HG02759 (cell line): ENCODE measurements around the gene RPA3.
A peak's percentile ranks its signal among the peaks of the same experiment; 100 is the strongest.

Experiments used
- ATAC-seq: cut with Tn5 transposase; IDR thresholded peaks from one replicate; pipeline ENCODE4 v1.9.1; 2021; ENCODE audit warnings: mild to moderate bottlenecking, moderate library complexity; ENCODE audit not compliant: unreplicated experiment

Gene RPA3

DNA sequence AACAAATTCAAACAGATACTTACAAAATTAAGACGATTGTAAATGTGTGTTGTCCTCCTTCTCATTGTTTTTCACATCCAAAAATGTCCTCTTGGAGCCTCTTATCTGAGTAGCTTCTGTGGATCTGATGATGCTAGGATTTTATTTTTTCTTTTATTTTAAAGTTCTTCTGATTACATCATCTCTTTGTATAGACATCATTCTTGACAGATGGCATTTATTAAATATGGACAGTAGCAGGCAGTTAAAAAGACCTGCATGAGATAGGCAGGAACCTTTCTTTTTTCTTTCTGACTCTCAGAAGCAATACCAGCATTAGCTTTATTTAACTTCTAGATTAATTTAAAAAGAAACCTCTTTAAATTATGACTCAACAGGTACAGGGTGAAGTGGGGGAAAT, at the start of gene RPA3:
RPA3 (minus strand) TSS at position 116 of the 400 bp plus-strand sequence. CDS start 78,189 bp downstream, outside the sequence.
- ATAC-seq: no peak

DNA sequence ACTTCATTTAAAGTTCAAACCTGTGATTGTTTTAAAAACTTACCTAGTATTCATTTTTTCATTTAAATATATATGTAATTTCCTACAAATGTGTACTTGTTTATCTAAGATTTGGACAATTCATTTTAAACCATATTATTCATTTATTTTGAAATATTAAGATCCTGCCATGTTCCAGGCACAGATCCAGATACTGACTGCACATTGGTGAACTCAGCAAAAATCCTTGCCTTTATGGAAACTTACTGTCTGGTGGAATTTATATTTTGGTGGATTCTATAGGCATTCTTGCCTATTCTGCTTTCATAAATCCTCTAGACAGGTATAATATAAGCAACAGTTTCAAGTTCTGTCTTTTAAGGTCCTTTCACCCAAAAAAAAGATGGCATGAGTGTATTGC, 48.3 kb upstream of the RPA3 start:
- no peak for ATAC-seq

DNA sequence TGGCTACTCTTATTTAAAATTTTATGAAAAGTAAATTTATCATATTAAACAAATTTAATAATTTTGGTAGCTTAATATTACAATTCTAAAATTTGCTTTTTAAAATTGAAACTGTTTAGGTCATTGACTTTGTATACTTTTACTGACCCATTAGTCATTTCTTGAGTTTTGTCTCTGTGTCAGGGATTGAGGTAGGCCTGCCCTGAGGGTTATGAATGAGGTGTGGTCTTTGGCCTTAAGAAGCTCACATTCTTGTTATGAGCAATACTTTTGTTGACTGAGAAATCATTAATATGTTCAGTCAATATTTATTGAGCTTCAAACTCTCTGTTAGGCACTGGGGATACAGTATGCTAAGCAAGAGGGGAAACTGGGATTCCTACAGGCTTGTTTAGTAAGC, 47.0 kb upstream of the RPA3 start:
- peak; percentile 82 for ATAC-seq

DNA sequence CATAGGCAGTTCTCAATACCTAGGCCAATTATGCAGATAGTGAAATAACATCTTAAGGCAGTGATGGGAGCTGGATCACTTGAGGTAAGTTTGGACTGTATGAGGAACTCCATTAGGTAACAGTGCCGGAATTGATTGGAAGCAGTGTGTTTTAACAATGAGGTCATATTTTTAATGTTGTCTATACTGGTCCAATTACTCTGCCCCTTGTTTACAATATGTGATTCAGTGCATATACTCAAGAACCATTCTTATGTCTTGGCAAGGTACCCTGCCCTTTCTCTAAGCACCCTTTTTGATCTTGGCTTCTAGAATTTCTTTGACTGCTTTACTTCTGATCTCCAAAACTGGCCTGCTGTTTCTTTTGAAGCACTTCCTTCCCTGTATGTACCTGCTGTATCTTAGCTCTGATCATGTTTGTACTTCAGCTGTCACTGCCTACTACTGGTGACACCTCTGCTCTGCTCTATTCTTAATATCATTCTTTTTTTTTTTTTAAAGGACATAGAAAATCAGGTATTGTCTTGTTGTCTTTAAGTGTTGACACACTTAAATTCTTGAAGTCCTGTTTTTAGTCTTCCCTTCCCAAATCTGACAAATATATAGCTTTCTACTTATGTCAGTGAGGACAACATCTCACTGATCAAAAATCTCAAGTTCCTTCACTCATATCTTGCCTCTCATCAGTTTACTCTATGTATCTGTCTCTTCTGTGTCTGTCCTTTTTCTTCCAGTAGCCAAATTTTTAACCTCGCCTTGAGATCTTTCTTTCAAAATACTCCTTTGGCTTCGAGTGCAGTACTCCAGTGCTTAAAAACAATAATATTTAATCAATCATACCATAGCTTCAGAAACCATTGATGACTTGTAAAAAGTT, 46.4 kb upstream of the RPA3 start:
- ATAC-seq: no peak

DNA sequence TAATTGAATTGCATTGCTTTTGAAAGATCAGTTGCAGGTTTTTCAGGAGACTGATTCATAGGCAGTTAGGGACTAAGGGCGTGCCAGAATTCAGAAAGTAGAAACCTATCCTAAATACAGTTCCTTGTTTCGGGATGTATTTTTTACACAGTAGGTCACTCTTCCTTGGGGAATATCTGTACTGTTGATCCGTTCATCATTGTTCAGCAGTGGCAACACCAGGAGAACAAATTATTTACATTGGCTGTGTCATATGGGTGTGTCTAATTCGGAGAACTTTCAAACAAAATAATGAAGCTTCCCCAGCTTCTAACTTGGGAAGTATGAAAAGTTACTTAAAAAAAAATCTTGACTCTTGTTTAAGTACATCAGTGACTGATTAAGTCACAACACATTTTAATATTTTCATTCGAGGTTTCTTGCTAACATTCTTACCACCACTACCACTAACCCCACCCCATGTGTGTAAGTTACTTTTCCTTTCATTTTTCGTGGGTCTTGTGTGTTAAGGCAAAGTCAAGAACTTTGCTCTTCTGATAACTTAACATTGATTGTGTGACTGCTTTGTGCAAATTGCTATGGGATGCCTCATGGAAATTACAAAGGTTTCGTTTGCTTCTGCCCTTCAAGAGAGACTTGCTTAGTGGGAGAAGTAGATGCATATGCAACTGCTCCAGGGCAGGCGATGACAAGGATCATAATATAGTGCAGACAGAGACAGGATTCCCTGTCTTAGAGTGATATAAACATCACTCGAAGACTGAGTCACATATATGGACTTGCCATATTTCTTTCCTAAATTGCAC, 43.8 kb upstream of the RPA3 start:
- peak; percentile 59 for ATAC-seq

DNA sequence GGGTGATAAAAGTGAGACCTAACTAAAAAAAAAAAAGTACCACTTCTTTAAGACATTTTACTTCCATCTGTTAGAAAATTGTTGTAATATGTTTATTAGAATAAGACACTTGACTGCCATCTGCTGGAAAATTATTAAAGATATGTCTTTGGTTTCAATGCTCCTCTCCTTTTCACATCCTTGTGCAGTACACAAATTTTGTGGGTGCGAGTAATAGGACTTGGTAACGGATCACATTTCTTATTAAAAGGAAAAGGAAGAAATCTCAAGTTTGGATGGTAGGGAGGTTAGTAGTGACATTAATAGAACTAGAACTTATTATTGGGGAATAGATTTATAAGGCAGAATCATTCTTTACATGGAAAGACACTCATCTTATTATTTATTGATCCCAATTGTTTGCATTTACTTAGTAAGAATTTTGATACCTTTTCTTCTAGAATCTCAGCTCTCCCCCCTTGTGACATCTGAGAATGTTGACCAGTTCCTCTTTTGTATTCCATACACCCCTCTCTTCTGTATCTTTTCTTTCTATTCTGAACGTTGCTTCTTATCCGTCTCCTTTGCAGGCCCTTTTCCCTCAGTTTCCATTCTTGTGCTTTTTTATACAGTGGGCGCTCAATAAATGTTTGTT, 43.0 kb upstream of the RPA3 start:
- ATAC-seq: no peak

DNA sequence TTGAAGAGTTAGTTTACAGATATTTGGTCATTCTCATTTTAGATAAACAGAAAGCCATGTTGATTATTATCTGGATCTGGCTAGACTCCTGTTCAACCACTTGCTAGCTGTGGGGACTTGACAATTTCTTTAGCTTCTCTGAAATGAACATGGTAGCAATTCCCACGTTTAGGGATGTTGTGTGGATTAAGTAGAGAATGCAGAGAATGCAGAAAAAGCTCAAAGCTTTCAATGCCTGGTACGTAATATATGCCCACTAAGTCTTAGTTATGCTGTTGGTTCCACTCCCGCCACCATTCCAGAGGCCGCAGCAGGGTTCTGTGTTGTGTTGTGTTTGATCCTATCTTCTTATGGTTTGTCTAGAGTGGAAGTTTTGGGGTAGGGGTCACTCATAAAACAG, 39.2 kb upstream of the RPA3 start:
- no peak for ATAC-seq

DNA sequence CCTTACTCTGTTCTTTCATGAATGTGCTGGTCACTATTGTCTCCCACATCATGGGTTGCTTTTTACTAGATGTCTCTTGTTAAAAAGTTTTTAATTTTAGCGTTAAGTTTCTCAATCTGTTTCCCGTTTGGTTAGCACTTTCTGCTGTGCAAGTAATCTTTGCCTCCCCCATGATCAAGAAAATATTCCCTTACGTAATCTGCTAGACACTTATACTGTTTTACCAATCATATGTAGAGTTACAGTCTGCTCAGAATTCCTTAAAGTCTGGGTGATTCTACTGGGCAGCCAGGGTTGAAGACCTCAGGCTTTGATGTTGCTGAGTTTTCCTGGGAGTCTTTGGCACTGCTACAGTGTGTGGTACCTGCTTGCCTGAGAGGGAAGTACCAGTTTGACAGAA, 38.2 kb upstream of the RPA3 start:
- ATAC-seq: no peak

DNA sequence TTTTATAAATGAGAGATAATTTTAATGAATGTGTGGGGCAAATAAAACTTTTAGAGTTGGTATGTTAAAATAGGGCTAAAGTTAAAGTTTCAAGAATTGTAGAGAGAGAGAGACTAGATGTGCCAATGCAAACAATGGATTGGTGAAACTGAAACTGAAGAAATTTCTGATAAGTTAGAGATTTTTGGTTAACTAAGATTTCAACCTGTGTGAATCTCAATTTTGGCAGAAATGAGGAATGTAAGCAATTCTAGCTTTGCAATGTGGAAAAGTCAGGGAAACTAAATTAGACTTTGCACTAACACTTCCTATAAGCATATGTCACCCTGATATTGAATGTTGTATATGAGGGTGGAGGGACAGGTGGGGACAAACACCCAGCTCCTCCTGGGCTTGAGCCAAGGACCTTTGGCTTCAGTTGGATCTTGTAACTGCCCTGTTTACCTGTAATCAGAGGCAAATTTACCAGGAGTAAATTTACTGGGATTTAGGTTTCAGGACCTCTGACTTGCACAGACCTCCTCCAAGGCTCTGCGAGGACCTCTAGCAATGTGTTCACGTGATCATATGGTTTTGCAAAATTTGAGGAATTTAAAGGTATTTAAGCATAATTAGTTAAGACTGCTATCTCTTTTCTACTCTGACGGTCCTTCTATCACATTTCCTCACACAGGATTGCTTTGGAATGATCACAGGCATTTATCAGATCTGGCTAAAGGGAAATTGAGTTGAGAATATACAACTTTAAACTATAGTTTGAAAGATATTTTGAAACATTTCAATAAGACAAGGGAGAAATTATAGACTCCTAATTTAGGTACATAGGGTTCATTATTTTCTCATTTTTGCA, 33.1 kb upstream of the RPA3 start:
- ATAC-seq: no peak

DNA sequence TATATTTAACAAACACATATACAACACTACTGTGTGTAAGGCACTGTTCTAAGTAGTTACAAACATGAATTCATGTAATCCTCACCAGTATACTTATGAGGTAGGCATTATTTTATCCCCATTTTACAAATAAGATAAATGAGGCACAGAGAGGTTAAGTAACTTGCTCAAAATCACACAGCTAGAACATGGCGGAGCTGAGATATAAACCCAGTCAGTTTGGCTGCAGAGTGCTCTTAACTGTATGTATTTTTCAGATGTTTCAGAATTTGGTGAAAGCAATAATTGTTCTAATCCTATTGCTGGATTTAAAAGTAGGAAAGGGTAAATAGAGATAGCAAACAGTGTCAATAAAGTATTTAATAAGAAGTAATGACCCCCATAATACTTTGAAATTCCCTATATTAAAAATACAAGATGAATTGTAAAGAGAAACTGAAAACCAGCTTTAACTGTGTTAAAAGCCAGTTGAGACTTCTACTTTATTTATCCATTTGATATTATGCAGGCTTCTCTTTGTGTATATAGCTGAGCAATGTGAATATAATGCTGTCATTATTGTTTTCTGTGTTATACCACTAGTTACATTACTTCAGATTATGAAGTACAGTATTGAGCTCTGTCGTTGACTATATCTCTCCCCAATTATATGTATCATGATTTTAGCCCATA, 32.3 kb upstream of the RPA3 start:
- ATAC-seq: no peak

DNA sequence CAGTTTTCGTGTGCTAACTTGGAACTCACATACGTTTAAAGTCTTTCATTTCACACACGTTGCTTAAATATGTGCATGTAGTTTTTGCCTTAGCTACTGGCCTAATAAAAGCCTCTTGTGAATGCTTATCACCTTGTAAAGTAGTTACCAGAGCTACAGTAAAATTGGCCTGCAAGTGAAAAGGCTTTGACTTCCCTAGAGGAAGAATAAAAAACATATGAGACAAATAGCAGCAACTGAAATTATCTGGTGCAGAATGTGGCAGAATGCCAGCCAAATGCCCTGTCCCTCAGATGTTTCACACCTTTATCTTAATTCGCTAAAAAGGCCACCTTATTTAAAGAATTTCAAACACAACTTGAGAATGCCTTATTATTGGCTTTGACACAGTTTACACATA, 28.1 kb upstream of the RPA3 start:
- ATAC-seq: no peak

DNA sequence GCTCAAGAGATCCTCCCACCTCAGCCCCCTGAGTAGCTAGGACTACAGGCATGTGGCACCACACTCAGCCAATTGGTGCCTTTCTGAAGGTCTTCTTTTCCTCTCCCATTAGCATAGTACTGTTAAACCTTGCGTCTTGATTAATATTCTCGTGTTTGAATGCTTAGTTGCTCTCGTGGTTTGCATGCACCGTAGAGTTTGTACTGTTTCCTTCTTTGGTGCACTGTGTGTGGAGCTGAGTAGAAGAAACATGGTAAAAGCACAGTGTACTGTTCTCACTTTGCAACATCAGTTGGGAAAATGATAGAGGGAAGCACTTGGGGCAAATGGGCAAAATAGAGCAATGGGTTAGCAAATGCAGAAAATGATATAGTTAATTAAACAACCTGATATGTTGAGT, 27.6 kb upstream of the RPA3 start:
- no peak for ATAC-seq

DNA sequence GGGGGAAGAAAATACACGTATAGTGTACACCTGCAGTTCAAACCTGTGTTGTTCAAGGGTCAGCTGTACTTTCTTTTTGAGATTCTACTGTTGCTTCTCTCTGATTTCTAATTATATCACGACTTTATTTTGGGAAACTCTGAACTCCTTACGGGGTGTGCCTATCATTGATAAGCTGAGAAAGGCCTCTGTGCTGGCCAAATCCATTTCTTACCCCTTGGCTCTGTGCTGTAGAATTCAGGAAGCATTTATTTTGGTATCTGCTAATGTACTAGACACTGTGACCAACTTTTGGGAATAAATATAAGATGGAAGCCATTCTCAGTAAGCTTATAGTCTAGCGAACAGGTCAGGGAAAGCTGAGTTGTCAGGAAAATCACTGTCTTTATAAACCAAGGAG, 26.9 kb upstream of the RPA3 start:
- no peak for ATAC-seq

DNA sequence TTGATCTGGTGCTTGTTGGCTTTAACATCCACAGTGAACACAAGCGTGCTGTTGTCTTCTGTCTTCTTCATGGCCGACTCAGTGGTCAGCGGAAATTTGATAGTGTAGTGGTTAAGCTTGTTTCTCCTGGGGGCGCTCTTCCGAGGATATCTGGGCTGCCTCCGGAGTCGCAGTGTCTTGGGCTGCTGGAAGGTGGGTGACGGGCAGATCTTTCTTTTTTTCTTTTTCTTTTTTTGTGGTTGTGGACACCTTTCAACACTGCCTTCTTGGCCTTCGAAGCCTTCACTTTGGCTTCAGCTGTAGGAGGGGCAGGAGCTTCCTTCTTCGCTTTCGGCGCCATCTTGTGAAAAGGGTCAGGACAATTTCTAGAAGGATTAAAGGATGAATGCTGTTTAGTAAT, 23.8 kb upstream of the RPA3 start:
- ATAC-seq: no peak

DNA sequence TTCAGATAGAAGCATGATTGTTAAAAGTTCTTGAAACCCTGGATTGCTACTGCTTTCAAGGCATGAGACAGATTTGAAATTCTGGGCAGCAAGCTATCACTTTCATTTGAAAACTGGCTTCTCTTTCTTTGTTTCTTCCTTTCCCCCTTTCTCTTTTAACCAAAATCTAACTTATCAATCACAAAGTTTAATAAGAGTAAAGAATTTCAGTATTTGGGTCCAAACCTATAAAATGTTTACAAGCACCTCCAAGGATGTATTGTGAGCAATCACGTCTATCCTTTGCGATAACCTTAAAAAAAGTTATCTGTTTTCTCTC, 21.6 kb upstream of the RPA3 start:
- ATAC-seq: no peak

DNA sequence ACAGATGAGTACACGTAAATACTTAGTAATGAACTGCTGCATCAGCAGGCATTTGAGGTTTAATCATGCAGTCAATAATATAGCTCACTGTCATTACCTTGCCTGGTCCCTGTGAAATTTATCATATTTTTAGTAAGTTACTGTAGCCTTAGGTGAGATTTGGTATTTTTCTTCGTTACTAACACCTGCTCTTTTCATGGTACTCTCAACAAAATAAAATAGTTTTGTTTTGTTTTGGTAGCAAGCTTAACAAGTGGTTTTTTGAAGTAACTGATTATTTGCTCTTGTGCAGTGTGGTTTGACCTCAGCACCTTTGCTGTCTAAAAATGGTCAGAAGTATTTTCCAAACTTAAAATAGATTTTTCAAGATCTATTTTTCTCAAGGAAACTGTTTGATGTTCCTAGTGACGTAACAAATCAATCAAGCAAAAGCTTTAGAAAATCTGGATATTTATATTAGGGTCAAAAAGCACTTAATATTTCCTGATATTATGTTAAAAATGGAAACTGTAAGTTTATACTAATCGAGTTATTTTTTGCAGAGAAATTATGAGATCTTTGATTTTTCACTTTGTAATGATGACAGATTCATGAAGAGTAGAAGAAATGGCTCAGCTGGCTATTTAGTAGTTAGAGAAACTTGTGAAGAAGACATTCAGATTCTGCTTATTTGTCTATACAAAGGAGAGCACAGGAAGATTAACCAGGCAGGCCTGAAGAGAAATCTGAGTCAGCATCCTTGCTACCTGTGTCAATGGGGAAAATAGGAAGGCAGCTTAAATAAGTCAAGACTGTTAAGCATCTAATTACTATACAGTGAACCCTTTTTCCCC, 21.0 kb upstream of the RPA3 start:
- ATAC-seq: peak; percentile 57

DNA sequence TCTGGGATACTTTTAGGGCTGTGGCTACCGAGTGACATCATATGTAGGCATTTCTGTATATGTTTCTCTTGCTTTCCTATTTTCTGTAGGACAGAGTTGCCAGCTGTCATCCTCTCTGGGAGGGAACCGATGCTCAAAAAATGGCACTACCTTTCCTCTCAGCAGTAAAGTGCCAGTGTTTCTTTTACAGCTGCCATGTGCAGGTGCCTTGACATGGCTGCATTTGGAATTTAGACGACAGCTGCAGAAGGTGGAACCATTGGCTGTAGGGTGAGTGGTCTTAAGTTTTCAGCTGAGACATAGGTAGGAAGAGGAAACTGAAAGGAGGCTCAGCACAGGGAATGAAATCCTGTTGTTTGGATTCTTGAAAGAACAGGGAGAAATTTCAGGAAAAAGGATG, 20.2 kb upstream of the RPA3 start:
- ATAC-seq: no peak

DNA sequence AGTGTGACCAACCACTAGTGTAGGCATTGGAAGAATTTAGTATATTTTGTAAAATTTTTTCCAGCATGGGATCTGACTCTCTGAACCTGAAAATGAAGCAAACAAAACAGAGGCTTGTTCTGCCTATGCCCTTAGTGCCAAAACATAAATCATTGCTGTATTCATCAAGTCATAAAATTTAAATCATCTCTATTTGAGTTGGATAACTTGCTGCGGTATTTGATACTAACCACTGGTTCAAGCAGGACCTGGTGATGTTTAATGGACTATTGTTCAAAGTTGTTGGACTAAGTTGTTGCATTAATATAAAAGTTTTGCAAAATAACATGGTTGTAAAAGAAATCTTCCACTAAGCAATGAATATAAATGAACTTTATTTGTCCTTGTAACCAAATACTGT, 19.8 kb upstream of the RPA3 start:
- ATAC-seq: no peak

DNA sequence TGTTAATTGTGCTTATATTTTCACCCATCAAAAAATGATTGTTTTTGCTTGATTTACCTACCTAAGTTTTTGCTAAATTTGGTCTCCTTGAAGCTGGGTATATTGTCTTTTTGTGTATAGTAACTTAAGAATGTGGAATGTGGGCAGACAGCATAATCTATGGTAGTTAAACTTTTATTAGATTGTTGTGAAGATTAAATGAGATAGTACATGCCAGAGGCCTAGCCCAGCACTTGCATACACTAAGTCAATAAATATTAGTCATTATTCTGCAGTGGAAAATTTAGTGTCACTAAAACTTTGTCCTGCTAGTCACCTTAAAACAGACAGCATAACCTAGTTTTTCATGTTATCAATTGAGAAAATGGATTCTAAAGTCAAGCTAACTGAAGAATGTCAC, 19.3 kb upstream of the RPA3 start:
- ATAC-seq: no peak

DNA sequence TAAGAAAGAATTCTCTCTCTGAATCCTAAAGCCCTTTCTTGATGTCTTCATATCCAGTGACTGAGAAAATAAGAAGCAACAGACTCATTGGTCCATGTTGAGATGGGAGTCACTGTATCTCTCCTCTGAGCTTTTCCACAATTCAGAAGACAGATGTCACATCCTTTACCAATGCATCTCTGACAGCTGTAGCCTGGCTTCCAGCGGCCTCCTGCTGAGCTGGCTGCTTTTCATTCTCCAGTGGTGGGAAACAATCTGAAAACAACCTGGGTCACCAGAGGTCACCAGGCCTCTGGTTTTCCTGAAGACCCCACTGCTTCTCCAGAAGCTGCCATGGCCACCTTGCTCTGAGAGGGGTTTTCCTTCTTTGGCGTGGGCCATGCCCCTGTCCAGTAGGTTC, 18.3 kb upstream of the RPA3 start:
- ATAC-seq: no peak
